Activated CD4-positive, alpha-beta memory T cell treated with anti-CD3 and anti-CD28 coated beads for 36 hours (primary cell): ENCODE data around the gene SKIC8. TPM values are rescaled to one million over a fixed set of nuclear protein-coding genes. Genes with fewer than 3 reads are reported as not detected.

Experiments used
- CTCF ChIA-PET: fragments of 350-600 bp; sonication (Branson Sonifier 250); formaldehyde crosslinking; loops from one replicate; lab custom pipeline; 2021; ENCODE audit warnings: antibody characterized with exemption, inconsistent platforms; lab: Charles Lee
- POLR2A ChIA-PET: fragments of 350-600 bp; sonication (Branson Sonifier 250); formaldehyde crosslinking; loops from one replicate; lab custom pipeline; 2021; ENCODE audit warnings: antibody characterized with exemption; lab: Charles Lee
- DNase-seq: peaks from one replicate; pipeline ENCODE4 v3.0.0-alpha.2; 2020
- H3K27ac Mint-ChIP-seq: one replicate; pipeline ENCODE4 v1.8.0; 2021; ENCODE audit warnings: mixed read lengths
- H3K27me3 Mint-ChIP-seq: one replicate; pipeline ENCODE4 v1.8.0; 2021; ENCODE audit warnings: mixed read lengths
- H3K36me3 Mint-ChIP-seq: one replicate; pipeline ENCODE4 v1.8.0; 2021; ENCODE audit warnings: mixed read lengths
- H3K4me1 Mint-ChIP-seq: one replicate; pipeline ENCODE4 v1.8.0; 2021; ENCODE audit warnings: low read depth, mixed read lengths
- H3K4me3 Mint-ChIP-seq: one replicate; pipeline ENCODE4 v1.8.0; 2021; ENCODE audit warnings: mild to moderate bottlenecking, mixed read lengths
- H3K9me3 Mint-ChIP-seq: one replicate; pipeline ENCODE4 v1.8.0; 2021; ENCODE audit warnings: mixed read lengths
- intact Hi-C: fragments of 100-400 bp; cut with micrococcal nuclease; formaldehyde crosslinking; loops from one replicate; pipeline ENCODE4 v1.15.1; 2023
- total RNA-seq, 2 experiments: library from RNA; stranded (reverse); gene quantifications; one replicate each; pipeline ENCODE4 v1.2.3, GENCODE V29; 2021

Gene SKIC8
- total RNA-seq, 2 experiments from 2014 or later, result 50.1 to 51.3 TPM

DNA sequence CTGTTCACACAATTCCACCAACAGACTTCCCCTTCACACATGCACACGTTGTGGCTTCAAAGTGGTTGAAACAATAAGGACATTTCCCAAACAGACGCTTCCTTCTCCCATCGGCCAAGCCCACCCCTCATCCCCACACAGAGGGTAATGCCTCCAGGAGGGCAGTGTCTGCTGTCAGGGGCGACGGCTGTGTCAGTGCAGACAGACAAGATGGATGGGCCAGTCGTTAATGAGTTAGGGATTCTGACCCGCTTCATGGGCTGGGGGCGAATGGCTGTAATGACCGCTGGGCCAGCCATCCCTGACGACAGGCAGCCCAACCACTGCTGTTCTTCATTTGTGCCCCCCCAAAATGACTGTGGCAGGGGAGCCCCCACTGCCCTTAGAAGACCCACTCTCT lies 20.2 kb upstream of the SKIC8 start:
- intact Hi-C loops, result no loop called here
- ChIA-PET POLR2A (no interaction called here), CTCF (no interaction called here)
- Mint-ChIP-seq H3K36me3 (no peaks in the 10 kb centered on the region), H3K27ac (no peak overlapping the region), H3K4me1 (no peaks in the 10 kb centered on the region), H3K4me3 (no peak overlapping the region), H3K9me3 (no peaks in the 10 kb centered on the region), H3K27me3 (no peaks in the 10 kb centered on the region)
- DNase-seq, result no peak

DNA sequence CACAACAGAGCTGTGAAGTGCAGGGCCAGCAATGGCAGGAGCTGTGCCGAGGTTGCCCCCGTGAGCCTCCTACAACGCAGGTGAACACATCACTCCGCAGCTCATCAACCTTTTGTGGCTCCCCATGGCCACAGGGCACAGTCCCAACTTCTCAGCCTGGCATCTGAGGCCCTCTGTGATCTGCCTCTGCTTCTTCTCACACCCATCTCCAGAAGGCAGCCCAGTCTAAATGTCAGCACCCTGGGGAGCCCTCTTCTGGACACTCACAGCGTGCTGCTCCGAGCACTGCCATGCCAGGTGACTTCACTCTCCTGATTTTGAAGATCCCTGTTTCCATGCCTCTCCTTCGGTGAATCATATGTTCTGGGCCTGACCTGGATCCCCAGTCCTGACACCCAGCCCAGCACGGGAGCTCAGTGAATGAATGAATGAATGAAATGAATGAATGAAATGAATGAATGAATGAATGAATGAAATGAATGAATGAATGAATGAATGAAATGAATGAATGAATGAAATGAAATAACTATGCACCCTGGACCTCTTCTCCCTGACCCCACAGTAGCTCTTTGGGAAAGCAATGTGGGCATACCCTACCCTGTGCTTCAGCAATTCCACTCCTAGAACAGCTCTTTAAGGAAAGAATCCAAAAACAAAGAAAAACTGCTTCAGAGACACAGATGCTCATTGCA lies 17.9 kb upstream of the SKIC8 start:
- POLR2A ChIA-PET, result no interaction called here
- no peak for DNase-seq
- H3K9me3 Mint-ChIP-seq, result no peaks in the 10 kb centered on the region
- intact Hi-C loops, result no loop called here
- CTCF ChIA-PET, result interaction anchor here (0.6 to 1.6 kb wide), 2 partner anchors 11 to 106 kb away, joined by 3 to 6 read pairs; no protein-coding TSS in a partner anchor
- H3K4me1 Mint-ChIP-seq, result no peaks in the 10 kb centered on the region
- no peaks in the 10 kb centered on the region for H3K36me3 Mint-ChIP-seq
- no peaks in the 10 kb centered on the region for H3K27me3 Mint-ChIP-seq
- no peak overlapping the region for H3K27ac Mint-ChIP-seq
- no peak overlapping the region for H3K4me3 Mint-ChIP-seq

DNA sequence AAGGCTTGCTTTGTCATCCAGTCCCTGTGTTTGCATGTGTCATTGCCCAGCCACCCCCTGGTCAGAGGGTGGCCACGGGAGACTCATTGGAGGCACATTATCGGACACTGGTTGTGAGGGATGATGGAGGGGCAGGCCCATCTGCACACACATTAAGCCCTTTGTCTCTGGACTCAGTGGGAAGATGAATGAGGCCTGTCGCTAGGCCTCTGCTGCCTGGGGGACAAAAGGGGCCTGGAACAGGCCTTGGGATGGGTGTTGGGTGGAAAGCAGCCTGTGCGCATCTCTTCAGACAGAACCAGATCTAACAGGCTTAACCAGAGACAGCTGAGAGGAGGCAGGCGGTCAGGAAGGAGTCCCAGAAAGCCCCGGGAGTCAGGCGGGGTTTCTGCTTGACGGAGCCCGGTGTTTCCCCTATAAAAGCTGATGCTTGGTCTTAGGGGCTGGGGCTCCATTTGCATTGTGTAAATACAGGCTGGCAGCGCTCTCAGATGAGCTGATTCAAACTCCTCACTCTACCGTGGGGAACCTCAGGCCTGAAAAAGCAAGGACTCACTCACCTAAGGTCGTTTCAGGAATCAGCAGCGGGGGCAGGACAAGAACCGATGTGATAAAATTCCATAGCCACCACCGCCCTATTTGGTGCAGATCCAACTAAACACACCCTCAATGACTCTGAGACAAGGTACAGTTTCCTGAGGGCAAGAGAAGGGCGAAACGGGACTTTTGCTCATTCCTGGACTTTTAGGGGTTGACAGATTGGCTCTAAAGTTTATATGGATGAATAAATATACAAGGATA lies 17.1 kb upstream of the SKIC8 start:
- Mint-ChIP-seq H3K4me3 (no peak overlapping the region), H3K4me1 (no peaks in the 10 kb centered on the region), H3K27ac (no peak overlapping the region), H3K36me3 (no peaks in the 10 kb centered on the region), H3K27me3 (no peaks in the 10 kb centered on the region), H3K9me3 (no peaks in the 10 kb centered on the region)
- intact Hi-C loops, result no loop called here
- ChIA-PET POLR2A (no interaction called here), CTCF (interaction anchor here (0.6 to 1.6 kb wide), 2 partner anchors 10 to 106 kb away, joined by 3 to 6 read pairs; no protein-coding TSS in a partner anchor)
- DNase-seq, result no peak

DNA sequence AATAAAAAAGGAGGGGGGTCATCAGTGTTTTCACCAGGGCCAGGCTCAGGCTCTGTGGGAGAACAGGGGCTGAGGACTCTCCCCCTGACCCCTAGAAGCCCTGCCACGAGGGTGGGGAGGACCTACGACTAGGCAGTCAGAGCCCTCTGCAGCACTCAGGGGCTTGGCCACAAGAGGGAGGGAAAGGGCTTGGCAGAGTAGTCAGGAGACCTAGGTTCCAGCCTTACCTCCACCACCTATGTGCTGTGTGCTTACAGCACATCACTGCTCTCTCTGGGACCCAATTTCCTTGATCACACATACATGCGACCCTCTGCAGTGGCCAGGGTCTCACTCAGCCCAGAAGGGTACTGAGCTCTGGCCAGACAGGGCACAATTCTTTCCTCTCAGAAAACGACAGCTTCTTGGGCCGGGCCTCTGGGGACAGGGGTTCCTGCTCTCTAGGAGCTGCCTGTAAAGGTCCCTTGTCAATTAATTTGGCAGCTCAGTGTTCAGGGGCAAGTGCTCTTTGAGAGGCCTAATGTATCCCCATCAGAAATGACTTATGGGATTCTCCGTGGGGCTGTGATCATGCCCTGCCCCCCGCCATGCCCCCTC lies 16.4 kb upstream of the SKIC8 start:
- no peaks in the 10 kb centered on the region for H3K27me3 Mint-ChIP-seq
- CTCF ChIA-PET, result interaction anchor here (1.2 kb wide), 1 partner anchor 14 kb away, joined by 3 read pairs; no protein-coding TSS in a partner anchor
- H3K36me3 Mint-ChIP-seq, result no peaks in the 10 kb centered on the region
- H3K4me1 Mint-ChIP-seq, result no peaks in the 10 kb centered on the region
- intact Hi-C loops, result no loop called here
- no peak overlapping the region for H3K27ac Mint-ChIP-seq
- POLR2A ChIA-PET, result no interaction called here
- DNase-seq, result no peak
- no peaks in the 10 kb centered on the region for H3K9me3 Mint-ChIP-seq
- H3K4me3 Mint-ChIP-seq, result no peak overlapping the region

DNA sequence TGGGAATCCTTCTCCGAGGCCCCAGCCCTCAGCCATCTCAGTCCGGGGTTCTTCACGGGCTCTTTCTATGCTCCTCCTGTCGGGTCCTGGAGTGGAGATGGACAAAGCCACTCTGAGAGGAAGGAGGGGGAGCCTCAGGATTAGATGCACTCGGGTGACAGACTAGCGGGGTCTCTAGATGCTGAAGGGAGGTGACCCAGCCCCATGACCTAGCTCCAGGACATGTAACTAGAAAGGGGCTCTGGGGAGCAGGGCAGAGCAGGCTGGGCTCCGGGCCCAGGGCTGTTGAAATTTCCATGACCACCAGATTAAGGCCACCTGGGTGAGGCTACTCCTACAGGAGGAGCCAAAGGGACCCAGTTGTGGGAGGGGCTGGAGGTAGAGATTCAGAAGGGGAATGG lies 14.8 kb upstream of the SKIC8 start:
- no peak for DNase-seq
- no peaks in the 10 kb centered on the region for H3K4me1 Mint-ChIP-seq
- no peak overlapping the region for H3K4me3 Mint-ChIP-seq
- H3K9me3 Mint-ChIP-seq, result no peaks in the 10 kb centered on the region
- CTCF ChIA-PET, result no interaction called here
- H3K36me3 Mint-ChIP-seq, result no peaks in the 10 kb centered on the region
- POLR2A ChIA-PET, result no interaction called here
- intact Hi-C loops, result no loop called here
- H3K27me3 Mint-ChIP-seq, result no peaks in the 10 kb centered on the region
- no peak overlapping the region for H3K27ac Mint-ChIP-seq

DNA sequence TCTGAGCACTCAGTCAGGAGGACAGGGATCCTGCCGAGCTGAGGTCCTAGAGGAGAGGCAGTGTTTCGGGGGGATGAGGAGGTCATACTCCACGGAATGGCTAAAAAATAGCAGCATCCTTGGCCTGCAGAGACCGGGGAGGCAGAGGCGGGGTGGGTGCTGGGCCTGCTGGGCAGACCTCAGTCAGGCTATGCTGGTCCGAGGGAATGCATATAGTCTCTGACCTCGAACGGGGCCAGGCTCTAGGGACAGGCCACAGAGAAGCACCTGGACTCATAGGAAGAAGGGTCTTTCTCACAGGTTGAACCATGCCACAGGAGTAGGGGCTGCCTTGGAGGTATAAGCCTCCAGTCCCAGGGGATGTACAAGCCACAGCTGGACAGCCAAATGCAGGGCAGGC lies 14.0 kb upstream of the SKIC8 start:
- CTCF ChIA-PET, result no interaction called here
- POLR2A ChIA-PET, result no interaction called here
- Mint-ChIP-seq H3K27me3 (peaks cover 3% of the 10 kb centered on the region), H3K9me3 (no peaks in the 10 kb centered on the region), H3K36me3 (no peaks in the 10 kb centered on the region), H3K4me1 (no peaks in the 10 kb centered on the region), H3K4me3 (no peak overlapping the region), H3K27ac (no peak overlapping the region)
- no peak for DNase-seq
- intact Hi-C loops, result no loop called here

DNA sequence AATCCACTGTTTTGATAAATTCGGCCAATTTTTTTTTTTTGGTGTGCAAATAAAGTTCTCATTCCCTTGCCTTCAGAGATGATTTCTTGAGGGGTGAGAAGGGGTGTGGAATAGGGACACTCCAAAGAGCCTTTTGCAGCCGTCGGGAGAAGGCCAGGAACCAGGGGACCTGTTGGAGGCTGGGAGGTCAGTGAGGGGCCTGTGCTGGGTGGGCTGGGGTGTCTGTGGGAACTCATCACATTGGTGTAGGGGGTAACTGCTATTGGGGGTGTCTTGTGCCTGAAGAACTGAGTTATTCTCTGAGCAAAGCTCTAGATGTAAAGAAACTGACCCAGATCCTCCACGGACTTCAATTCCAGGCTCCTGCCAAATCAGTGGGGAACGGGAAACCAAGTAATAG lies 13.5 kb upstream of the SKIC8 start:
- intact Hi-C loops, result no loop called here
- no peaks in the 10 kb centered on the region for H3K9me3 Mint-ChIP-seq
- no peaks in the 10 kb centered on the region for H3K36me3 Mint-ChIP-seq
- peaks cover 5% of the 10 kb centered on the region for H3K27me3 Mint-ChIP-seq
- no peak for DNase-seq
- ChIA-PET CTCF (interaction anchor here (0.6 kb wide), 1 partner anchor 233 kb away, joined by 3 read pairs; no protein-coding TSS in a partner anchor), POLR2A (interaction anchor here (0.6 kb wide), 1 partner anchor 20 kb away, joined by 6 read pairs; no protein-coding TSS in a partner anchor)
- H3K27ac Mint-ChIP-seq, result no peak overlapping the region
- H3K4me3 Mint-ChIP-seq, result no peak overlapping the region
- no peaks in the 10 kb centered on the region for H3K4me1 Mint-ChIP-seq

DNA sequence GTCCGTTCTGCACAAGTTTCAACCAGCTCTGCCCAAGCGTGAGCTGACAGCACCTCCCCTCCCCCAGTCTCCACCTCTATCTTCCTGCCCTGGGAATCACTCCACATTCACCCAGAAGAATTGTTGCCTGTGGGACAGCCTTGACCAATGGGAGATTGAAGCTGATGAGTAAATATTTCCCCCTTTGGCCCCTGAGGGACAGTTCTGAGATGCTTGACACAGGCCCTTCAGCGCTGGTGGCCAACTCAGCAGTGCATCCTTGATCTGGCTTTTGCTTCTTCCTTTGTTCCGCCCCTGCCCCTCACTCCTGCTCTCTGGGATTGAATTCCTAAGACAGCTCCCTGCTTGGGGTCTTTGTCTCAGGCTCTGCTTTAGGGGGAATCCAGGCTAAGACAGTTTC lies 13.1 kb upstream of the SKIC8 start:
- CTCF ChIA-PET, result interaction anchor here (0.6 to 1.4 kb wide), 4 partner anchors 111 to 609 kb away, joined by 3 to 7 read pairs (median 4); partner anchors contain the start of gene IREB2
- intact Hi-C loops, result no loop called here
- no peak overlapping the region for H3K4me3 Mint-ChIP-seq

DNA sequence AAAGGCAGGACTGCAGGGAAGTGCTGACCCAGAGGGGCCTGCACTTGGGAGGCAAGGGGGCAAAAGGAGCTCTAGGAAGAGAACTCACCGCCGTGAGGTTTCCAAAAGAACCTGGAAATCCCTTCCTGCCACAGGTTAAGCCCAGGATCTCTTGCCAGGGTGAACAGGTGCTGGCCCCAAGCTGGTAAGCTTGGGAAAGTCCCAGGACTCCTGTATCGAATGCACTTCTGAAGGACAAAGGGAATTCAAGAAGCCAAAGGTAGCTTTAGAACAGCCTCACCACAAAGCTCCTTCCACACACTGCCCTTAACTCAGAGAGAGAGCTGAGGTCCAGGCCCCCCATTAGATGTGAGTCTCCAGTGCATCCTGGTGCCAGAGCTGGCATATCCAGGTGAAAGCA lies 11.9 kb upstream of the SKIC8 start:
- H3K4me3 Mint-ChIP-seq, result no peak overlapping the region
- ChIA-PET CTCF (interaction anchor here (0.6 to 1.4 kb wide), 4 partner anchors 110 to 519 kb away, joined by 3 to 7 read pairs (median 4); no protein-coding TSS in a partner anchor), POLR2A (no interaction called here)
- no peak for DNase-seq
- H3K36me3 Mint-ChIP-seq, result no peaks in the 10 kb centered on the region
- intact Hi-C loops, result no loop called here
- no peaks in the 10 kb centered on the region for H3K4me1 Mint-ChIP-seq
- H3K27ac Mint-ChIP-seq, result no peak overlapping the region
- H3K9me3 Mint-ChIP-seq, result no peaks in the 10 kb centered on the region
- peaks cover 6% of the 10 kb centered on the region for H3K27me3 Mint-ChIP-seq

More for the DNA sequence above, 13.1 kb upstream of the SKIC8 start:
- POLR2A ChIA-PET, result interaction anchor here (0.6 to 0.9 kb wide), 2 partner anchors 10 to 20 kb away, joined by 3 to 6 read pairs; no protein-coding TSS in a partner anchor
- H3K27me3 Mint-ChIP-seq, result peaks cover 6% of the 10 kb centered on the region
- H3K36me3 Mint-ChIP-seq, result no peaks in the 10 kb centered on the region
- no peaks in the 10 kb centered on the region for H3K4me1 Mint-ChIP-seq
- no peak overlapping the region for H3K27ac Mint-ChIP-seq
- H3K9me3 Mint-ChIP-seq, result no peaks in the 10 kb centered on the region
- no peak for DNase-seq

DNA sequence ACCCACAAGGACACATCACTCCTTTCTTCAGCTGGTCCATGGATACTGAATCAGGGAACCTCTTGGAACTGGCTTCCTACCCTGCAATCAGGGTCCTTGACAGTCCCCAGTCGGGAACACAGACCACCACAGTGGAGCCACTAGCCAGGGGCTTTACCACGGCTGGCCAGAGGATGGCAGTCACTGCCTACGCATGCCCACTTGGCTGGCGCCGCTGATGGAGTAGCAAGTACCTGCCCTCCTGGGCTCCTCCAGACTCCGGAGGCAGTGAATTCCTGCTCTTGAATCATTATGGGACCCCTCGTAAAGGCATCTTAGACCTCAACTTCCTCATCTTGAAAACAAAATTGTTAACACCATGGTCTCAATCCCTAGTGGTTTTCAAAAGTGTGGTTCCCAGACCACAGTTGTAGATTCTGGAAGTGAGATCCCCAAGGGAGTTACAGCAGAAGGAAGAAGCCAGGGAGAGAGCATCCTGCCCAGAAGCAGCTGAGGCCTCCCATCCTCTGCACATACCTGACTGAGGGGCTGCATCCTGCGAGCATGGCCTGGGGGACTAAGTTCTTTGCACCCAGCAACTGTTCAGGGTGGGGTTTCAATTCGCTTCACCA lies 9.1 kb upstream of the SKIC8 start:
- no peak overlapping the region for H3K4me3 Mint-ChIP-seq
- H3K27me3 Mint-ChIP-seq, result peaks cover 6% of the 10 kb centered on the region
- H3K4me1 Mint-ChIP-seq, result no peaks in the 10 kb centered on the region
- H3K27ac Mint-ChIP-seq, result no peak overlapping the region
- POLR2A ChIA-PET, result interaction anchor here (3.5 kb wide), 1 partner anchor 9 kb away, joined by 15 read pairs; the partner anchor contains the start of gene SKIC8
- peak; percentile 73 for DNase-seq
- CTCF ChIA-PET, result interaction anchor here (0.7 to 5.5 kb wide), 3 partner anchors 108 to 170 kb away, joined by 3 to 35 read pairs (median 5); no protein-coding TSS in a partner anchor
- no peaks in the 10 kb centered on the region for H3K9me3 Mint-ChIP-seq
- no peaks in the 10 kb centered on the region for H3K36me3 Mint-ChIP-seq
- intact Hi-C loops, result loop anchor here (1.0 to 10.0 kb wide), 2 partner anchors 114 to 396 kb away; no protein-coding TSS in a partner anchor

DNA sequence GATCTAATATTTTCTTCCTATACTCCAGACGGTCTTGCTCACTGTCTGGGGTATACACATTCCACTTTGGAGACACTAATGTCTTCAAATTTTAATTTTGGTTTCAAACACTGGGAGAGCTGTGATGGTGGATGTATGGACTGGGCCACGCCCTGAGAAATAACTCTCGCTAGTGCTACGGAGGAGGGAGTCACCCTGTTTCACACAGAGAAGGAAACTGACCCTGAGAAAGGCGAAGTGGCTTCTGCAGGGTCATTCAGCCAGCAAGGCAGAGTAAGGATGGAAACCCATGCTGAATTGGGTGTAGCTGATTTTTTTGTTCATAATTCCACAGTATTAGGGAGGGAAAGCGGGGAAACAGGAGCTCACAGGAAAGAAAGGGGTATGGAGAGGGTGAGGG lies 8.6 kb upstream of the SKIC8 start:
- POLR2A ChIA-PET, result interaction anchor here (3.5 kb wide), 1 partner anchor 9 kb away, joined by 15 read pairs; the partner anchor contains the start of gene SKIC8

More for the DNA sequence above, 8.6 kb upstream of the SKIC8 start:
- H3K4me1 Mint-ChIP-seq, result no peaks in the 10 kb centered on the region
- H3K9me3 Mint-ChIP-seq, result no peaks in the 10 kb centered on the region
- no peak overlapping the region for H3K4me3 Mint-ChIP-seq
- peaks cover 6% of the 10 kb centered on the region for H3K27me3 Mint-ChIP-seq
- CTCF ChIA-PET, result interaction anchor here (0.7 to 5.5 kb wide), 4 partner anchors 114 to 401 kb away, joined by 3 to 35 read pairs (median 4); no protein-coding TSS in a partner anchor
- no peak for DNase-seq
- no peak overlapping the region for H3K27ac Mint-ChIP-seq
- intact Hi-C loops, result loop anchor here (1.0 to 10.0 kb wide), 2 partner anchors 114 to 397 kb away; no protein-coding TSS in a partner anchor
- no peaks in the 10 kb centered on the region for H3K36me3 Mint-ChIP-seq
